PC-3 (cell line): ENCODE measurements around the gene CLDN15.

ENCODE experiments used
- CTCF ChIP-seq: fragments of 300-600 bp; sonication (generic); conservative IDR thresholded peaks from 2 replicates; pipeline ENCODE4 v1.5.1; 2017; ENCODE audit warnings: antibody characterized with exemption, low read depth, mild to moderate bottlenecking, low read length
- EZH2 ChIP-seq: fragments of 300-600 bp; sonication (generic); IDR thresholded peaks from one replicate; pipeline ENCODE4 v1.6.1; 2017; ENCODE audit warnings: antibody characterized with exemption, mild to moderate bottlenecking, low read length; ENCODE audit not compliant: unreplicated experiment
- EZH2phosphoT487 ChIP-seq: fragments of 300-600 bp; sonication (generic); IDR thresholded peaks from 2 replicates; pipeline ENCODE4 v1.6.1; 2018; ENCODE audit warnings: mild to moderate bottlenecking, antibody characterized with exemption, low read length, borderline replicate concordance

DNA sequence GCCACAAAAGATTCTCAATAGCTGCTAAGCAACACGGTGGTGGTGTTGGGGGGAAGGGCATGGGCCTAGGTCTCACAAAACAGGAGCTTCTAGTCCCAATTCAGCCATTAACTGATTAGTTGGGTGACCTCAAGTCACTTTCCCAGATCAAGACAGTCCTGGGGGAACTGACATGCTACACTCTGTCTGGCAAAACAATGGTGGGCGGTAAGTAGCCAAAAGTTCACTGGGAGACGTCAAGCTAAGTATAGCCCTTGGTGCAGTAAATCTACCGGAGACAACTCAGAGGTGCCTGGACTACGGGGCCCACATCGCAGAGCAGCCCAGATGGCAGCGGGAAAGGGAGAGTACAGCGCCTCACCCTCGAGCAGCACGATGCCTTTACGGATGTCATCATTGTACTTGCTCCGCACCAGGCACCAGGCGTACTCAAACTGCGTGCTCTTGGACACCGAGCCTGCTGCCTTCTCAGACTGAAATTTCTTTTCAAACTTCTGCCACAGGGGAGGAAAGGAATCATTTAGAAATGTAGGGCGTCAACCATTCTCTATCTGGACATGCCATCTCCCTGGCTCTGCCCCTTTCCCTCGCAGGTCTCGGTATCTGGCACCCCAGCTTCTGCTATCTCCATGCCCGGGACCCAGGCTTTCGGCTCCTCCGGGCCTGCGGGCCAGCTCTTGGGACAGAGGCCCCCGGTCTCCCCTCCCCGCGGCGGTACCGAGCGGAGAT is 6.2 kb upstream of the CLDN15 start:
- no peak for TF ChIP-seq CTCF
- TF ChIP-seq EZH2: no peak
- no peak for TF ChIP-seq EZH2phosphoT487
